DMS 273 (cell line): ENCODE results near the gene FEZF2.

ENCODE experiments used
- DNase-seq: peaks from one replicate; lab custom pipeline; 2025; ENCODE audit not compliant: unreplicated experiment; lab: John Stamatoyannopoulos, UW

The FEZF2 gene

GRCh38 chr3:62332835-62333244 lies 40.5 kb downstream of the FEZF2 start:
- DNase-seq: peak; percentile 68

DNA sequence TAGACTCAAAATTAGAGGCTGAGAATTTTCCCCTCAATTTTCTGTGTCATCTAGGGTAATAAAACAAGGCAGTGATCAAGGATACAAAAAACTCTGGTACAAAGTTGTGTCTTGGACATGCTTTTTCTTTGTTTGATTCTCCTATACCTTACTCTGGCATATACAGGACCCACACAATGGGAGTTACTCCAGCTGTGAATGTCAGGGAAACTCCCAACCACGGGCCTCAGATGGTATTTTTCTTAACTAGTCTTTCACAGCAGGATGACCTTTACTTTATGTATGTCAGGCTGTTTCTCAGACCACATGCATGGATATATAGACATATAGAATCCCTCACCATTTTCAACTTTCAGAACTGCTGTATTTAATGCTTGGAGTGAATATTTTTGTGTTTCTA lies 41.3 kb downstream of the FEZF2 start:
- no peak for DNase-seq

- DNase-seq: peak; percentile 50
Observed at GRCh38 chr3:62329971-62330370, 43.4 kb downstream of the FEZF2 start.

DNA sequence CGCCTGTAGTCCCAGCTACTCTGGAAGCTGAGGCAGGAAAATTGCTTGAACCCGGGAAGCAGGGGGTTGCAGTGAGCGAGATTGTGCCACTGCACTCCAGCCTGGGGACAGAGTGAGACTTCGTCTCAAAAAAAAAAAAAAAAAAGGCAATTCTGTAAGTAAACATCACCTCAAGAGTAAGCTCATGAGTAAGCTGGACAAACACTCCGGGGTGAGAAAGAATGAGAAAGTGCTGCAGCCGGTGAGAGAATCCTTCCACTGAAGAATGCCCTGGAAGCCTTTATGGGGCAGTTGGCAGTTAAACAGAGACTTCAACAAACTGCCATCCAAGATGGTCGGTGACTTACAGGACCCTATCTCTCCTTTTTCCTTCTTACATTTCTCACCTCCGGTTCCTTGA lies 47.5 kb downstream of the FEZF2 start:
- DNase-seq: no peak

DNA sequence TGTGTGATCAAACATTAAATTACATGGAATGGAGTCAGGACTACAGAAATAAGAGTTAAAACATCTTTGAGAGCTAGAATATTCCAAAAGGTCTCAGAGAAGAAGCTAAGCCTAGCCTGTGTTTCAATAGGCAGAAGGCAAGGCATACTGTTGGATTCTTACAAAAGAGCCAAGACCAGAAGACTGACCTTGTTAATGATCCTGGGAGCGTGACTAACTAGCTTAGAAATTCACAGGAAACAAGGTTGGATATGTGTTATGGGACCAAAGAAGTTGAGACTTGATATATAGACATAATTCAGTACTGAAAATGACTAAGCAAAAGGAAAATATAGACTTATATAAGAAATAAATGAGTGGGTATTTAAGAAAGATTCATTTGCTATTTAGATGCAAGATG lies 50.1 kb downstream of the FEZF2 start:
- DNase-seq: no peak
